ENCODE data around the gene EFNA5.
A peak's percentile ranks its signal among the peaks of the same experiment; 100 is the strongest.
"Not testable (repeated sequence)": the region's sequence is repeated elsewhere in the genome, so short reads cannot be mapped to it uniquely, and the experiment has no call there.

The EFNA5 gene

DNA sequence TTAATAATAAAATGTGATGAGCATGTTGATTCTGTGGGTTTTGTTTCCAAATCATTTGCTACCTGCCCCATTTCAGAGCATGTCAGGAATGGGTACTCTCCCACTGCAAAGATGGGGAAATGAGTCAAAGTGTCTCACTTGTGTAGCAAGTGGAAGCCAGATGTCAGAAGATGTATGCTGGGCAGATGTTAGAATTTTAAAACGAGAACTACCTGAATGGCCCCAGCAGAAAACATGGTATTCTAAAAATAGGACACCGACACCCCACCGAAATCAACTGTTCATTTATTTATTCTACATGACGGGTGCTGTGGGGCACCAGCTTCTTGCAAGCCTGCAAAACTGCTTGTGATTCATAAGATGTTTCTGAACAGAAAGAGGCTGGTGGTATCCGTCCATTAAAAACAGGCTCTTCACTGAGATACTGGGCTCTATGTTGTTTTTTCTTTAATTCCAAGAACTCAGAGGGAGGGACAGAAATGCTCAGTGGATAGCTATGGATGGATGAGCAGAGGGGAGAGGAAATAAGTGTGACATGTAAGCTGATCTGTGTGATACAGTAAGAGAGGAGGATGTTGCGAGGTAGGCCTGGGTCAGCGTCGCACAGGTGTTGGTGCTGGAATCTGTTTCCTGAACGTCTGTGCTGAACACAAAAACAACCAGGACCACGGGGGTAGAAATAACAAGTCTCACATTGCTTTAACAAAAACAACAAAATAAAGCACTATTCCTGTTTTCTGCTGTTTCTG, 157.2 kb downstream of the EFNA5 start:
- DNase-seq (ENCODE audit: low read depth): no peak
- H3K4me3 ChIP-seq (ENCODE audit: low read depth, low read length): no peak overlapping the region

DNA sequence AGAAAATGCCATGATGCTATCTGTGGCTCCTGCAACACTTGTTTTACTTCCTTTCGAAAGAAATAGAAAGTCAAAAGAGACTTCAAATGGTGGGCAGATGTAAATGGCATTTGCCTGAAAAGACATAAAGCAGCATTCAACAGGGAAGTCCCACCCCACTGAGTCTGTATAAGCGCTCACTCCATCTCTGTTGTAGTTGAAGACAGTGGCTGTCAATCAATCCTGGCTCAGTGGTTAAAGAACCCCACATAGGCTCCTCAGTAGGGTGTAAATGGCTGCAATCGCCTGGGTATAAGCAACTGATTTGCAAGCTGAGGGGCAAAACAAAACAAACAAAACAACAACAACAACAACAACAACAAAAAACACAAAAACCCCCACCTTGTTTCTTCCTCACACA, 158.7 kb downstream of the EFNA5 start:
- no peak overlapping the region for H3K4me3 ChIP-seq (ENCODE audit: low read depth, low read length)
- no peak for DNase-seq (ENCODE audit: low read depth)

- no peak for DNase-seq (ENCODE audit: low read depth)
- H3K4me3 ChIP-seq (ENCODE audit: low read depth, low read length): no peak overlapping the region
Measured at GRCh38 chr5:107510125-107510524, 160.6 kb downstream of the EFNA5 start.

DNA sequence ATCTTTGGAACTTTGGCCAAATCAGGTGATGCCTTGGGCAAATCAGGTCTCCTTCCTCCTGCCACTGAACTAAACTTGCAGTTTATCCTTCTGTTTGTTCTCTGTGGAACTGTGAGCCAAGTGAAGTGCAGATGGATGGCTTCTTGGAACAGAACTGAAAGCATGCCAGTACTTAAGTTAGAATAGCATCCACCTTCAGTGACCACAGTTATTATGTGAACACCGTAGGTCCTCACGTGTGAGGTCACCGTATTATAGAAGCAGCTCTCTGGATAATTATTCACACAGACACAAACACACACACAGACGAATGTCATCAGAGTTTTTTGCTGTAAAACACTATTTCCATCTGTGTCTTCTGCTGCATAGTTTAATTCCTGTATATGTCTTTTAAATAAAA, 162.6 kb downstream of the EFNA5 start:
- DNase-seq (ENCODE audit: low read depth): no peak
- no peak overlapping the region for H3K4me3 ChIP-seq (ENCODE audit: low read depth, low read length)

DNA sequence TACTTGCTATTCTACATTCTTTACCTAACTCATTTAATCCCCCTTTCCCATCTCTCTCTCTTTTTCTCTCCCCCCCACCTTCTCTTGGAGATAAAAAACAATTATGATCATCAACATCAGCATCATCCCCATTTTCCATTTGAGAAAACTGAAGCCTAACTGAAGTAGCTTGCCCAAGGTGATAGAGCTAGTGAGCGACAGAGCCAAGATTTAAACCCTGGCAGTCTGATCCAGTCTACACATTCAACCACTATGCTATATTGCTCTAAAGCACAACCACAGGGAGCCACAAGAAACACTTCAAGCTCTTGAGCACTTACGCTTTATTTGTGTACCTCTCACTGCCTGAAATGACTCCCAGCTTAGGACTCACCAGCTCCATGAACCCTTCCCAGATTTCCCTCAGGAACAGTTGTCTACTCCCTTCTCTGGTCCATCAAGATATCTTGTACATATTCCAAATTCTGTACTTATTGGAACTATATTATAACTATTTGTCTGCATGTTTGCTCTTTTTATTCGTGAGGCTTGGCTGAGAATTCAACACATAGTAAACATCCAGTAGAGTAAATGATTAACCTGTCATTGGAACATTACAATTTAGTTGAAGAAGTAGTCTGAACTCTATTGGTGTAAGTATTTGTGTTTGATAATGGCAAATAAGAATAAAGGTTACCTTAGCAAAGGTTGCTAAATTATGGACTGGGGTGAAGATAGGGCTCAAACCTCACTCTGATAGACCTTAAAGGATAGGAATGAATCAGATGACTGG, 164.8 kb downstream of the EFNA5 start:
- DNase-seq (ENCODE audit: low read depth): no peak
- H3K4me3 ChIP-seq (ENCODE audit: low read depth, low read length): no peak overlapping the region

- no peak overlapping the region for H3K4me3 ChIP-seq (ENCODE audit: low read depth, low read length)
- DNase-seq (ENCODE audit: low read depth): no peak
Measured at GRCh38 chr5:107504424-107504823, 166.3 kb downstream of the EFNA5 start.

- no peak overlapping the region for H3K4me3 ChIP-seq (ENCODE audit: low read depth, low read length)
- no peak for DNase-seq (ENCODE audit: low read depth)
Measured at GRCh38 chr5:107502676-107503060, 168.1 kb downstream of the EFNA5 start.

GRCh38 chr5:107501965-107502675, 168.6 kb downstream of the EFNA5 start:
- no peak for DNase-seq (ENCODE audit: low read depth)
- no peak overlapping the region for H3K4me3 ChIP-seq (ENCODE audit: low read depth, low read length)

DNA sequence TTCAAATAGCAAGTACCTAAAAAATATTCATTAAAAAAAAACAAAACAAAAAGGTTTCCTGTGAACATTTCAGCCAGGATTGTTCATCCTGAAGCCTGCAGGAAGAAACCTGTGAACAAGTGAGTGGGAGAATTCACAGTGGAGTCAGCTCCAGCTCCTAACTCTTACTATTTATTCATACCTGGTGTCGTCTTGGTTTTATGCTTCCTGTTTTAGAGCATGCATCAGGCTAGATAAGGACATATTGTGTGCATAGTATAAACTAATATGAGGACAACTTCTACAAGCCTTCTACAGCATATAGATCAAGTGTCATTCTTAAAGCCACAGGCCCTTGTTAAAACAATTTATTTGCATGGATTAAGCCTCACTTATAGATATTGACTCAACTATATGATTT, 169.9 kb downstream of the EFNA5 start:
- DNase-seq (ENCODE audit: low read depth): no peak
- no peak overlapping the region for H3K4me3 ChIP-seq (ENCODE audit: low read depth, low read length)

DNA sequence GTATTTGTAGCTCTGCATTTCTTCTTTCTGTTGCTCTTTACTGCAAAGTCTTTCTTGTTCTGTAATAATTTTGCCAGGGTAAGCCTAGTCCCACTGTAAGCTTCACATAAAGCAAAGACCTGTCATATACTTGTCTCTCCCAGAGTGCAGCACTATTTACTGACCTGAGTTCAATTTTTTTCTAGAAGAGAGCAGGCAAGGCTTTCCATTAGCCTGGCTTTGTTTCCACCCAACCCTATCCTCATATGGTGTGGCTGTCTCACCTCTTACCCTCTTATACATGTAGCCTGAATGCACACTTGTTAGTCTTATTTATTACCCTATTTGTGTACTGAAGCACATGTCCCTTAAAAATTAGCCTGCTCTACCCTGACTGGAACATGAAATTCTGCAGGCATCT, 170.4 kb downstream of the EFNA5 start:
- no peak overlapping the region for H3K4me3 ChIP-seq (ENCODE audit: low read depth, low read length)
- DNase-seq (ENCODE audit: low read depth): no peak

GRCh38 chr5:107499776-107500175, 171.0 kb downstream of the EFNA5 start:
- no peak for DNase-seq (ENCODE audit: low read depth)
- H3K4me3 ChIP-seq (ENCODE audit: low read depth, low read length): no peak overlapping the region

GRCh38 chr5:107499237-107499636, 171.5 kb downstream of the EFNA5 start:
- H3K4me3 ChIP-seq (ENCODE audit: low read depth, low read length): no peak overlapping the region
- DNase-seq (ENCODE audit: low read depth): no peak

GRCh38 chr5:107496466-107496865, 174.3 kb downstream of the EFNA5 start:
- DNase-seq (ENCODE audit: low read depth): no peak
- H3K4me3 ChIP-seq (ENCODE audit: low read depth, low read length): no peak overlapping the region

DNA sequence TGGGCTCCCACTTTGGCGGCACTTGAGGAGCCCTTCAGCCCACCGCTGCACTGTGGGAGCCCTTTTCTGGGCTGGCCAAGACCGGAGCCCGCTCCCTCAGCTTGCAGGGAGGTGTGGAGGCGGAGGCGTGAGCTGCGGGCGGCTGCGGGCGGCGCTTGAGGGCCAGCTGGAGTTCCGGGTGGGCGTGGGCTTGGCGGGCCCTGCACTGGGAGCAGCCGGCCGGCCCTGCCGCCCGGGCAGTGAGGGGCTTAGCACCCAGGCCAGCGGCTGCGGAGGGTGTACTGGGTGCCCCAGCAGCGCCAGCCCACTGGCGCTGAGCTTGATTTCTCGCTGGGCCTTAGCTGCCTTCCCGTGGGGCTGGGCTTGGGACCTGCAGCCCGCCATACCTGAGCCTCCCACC, 176.6 kb downstream of the EFNA5 start:
- not testable (repeated sequence) for H3K4me3 ChIP-seq (ENCODE audit: low read depth, low read length); DNase-seq (ENCODE audit: low read depth)

DNA sequence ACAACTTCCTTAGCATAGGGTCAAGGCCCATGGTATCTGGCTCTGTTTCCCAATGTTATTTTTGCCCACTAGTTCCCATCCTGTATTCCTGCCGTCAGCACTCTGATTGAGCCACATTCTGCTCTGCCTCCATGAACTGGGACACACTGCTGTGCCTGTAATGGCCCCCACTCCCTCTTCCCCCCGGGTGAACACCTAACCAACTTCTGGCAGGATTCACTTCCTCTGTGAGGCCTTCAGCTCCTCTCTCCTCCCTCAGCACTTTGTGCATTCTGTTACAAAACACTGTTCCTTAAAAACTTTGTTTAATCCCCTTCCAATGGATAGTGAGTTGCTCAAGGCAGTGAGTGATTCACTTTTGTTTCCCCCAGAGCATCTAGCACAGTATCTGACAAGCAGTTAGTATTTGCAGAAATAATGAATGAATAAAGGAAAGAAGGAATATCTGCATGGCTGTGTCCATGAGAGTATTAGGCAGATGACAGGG, 183.6 kb downstream of the EFNA5 start:
- no peak overlapping the region for H3K4me3 ChIP-seq (ENCODE audit: low read depth, low read length)
- DNase-seq (ENCODE audit: low read depth): peak; percentile 62

- H3K4me3 ChIP-seq (ENCODE audit: low read depth, low read length): no peak overlapping the region
- peak; percentile 52 for DNase-seq (ENCODE audit: low read depth)
Measured at GRCh38 chr5:107486489-107486888, 184.2 kb downstream of the EFNA5 start.

- H3K4me3 ChIP-seq (ENCODE audit: low read depth, low read length): no peak overlapping the region
- no peak for DNase-seq (ENCODE audit: low read depth)
Measured at GRCh38 chr5:107485184-107485583, 185.6 kb downstream of the EFNA5 start.

- no peak overlapping the region for H3K4me3 ChIP-seq (ENCODE audit: low read depth, low read length)
- DNase-seq (ENCODE audit: low read depth): no peak
Measured at GRCh38 chr5:107484281-107484680, 186.5 kb downstream of the EFNA5 start.

- no peak for DNase-seq (ENCODE audit: low read depth)
- no peak overlapping the region for H3K4me3 ChIP-seq (ENCODE audit: low read depth, low read length)
Measured at GRCh38 chr5:107483231-107484024, 187.3 kb downstream of the EFNA5 start.
